IMR-90 (cell line): ENCODE results near the gene CDYL2.

Experiments
- BHLHE40 ChIP-seq: fragments of 150-350 bp; IDR thresholded peaks from 2 replicates; pipeline ENCODE4 v1.6.1; 2016; ENCODE audit warnings: mild to moderate bottlenecking, low read depth, low read length
- CEBPB ChIP-seq: IDR thresholded peaks from 2 replicates; pipeline ENCODE4 v1.6.1; 2012; ENCODE audit warnings: low read depth, low read length, improper control_type of control experiment
- CHD1 ChIP-seq: IDR thresholded peaks from 2 replicates; pipeline ENCODE4 v1.6.1; 2012; ENCODE audit warnings: low read depth, low read length, improper control_type of control experiment
- CTCF ChIP-seq: conservative IDR thresholded peaks from 2 replicates; pipeline ENCODE4 v1.5.1; 2012; ENCODE audit warnings: mild to moderate bottlenecking, low read depth, low read length, improper control_type of control experiment
- ELK1 ChIP-seq: fragments of 150-350 bp; IDR thresholded peaks from 2 replicates; pipeline ENCODE4 v1.6.1; 2016; ENCODE audit warnings: low read depth, mild to moderate bottlenecking, low read length, moderate library complexity, borderline replicate concordance
- FOS ChIP-seq: fragments of 150-350 bp; IDR thresholded peaks from 2 replicates; pipeline ENCODE4 v1.6.1; 2016; ENCODE audit warnings: low read depth, low read length
- MXI1 ChIP-seq: IDR thresholded peaks from 2 replicates; pipeline ENCODE4 v1.6.1; 2012; ENCODE audit warnings: low read depth, mild to moderate bottlenecking, low read length, moderate library complexity, borderline replicate concordance
- POLR2A ChIP-seq: IDR thresholded peaks from 2 replicates; pipeline ENCODE4 v1.6.1; 2012; ENCODE audit warnings: mild to moderate bottlenecking, low read depth, low read length
- RAD21 ChIP-seq: IDR thresholded peaks from 2 replicates; pipeline ENCODE4 v1.6.1; 2012; ENCODE audit warnings: low read length, improper control_type of control experiment
- RFX5 ChIP-seq: IDR thresholded peaks from 2 replicates; pipeline ENCODE4 v1.8.0; 2012; ENCODE audit warnings: low read depth, mild to moderate bottlenecking, low read length, moderate library complexity
- SMC3 ChIP-seq: fragments of 150-350 bp; IDR thresholded peaks from 2 replicates; pipeline ENCODE4 v1.6.1; 2016; ENCODE audit warnings: low read depth, mild to moderate bottlenecking, antibody characterized with exemption, low read length, moderate library complexity
- USF2 ChIP-seq: fragments of 150-350 bp; IDR thresholded peaks from 2 replicates; pipeline ENCODE4 v1.6.1; 2017; ENCODE audit warnings: mild to moderate bottlenecking, antibody characterized with exemption, low read length, low read depth

GRCh38 chr16:80601182-80601581, 203.2 kb downstream of the CDYL2 start:
- no peak for TF ChIP-seq SMC3
- TF ChIP-seq CTCF = no peak
- no peak for TF ChIP-seq BHLHE40
- no peak for TF ChIP-seq POLR2A
- TF ChIP-seq RAD21 = no peak
- no peak for TF ChIP-seq MXI1
- no peak for TF ChIP-seq USF2
- no peak for TF ChIP-seq RFX5
- no peak for TF ChIP-seq CHD1
- no peak for TF ChIP-seq ELK1
- TF ChIP-seq FOS = no peak
- no peak for TF ChIP-seq CEBPB
